GM11168 (cell line): ENCODE data around the gene OGFOD3.

ENCODE experiments used
- in situ Hi-C: fragments of 300-500 bp; cut with MboI; formaldehyde crosslinking; loops from one replicate; pipeline ENCODE4 v1.12.0; 2022; ENCODE audit warnings: low sequenced_read_pairs; ENCODE audit not compliant: unreplicated experiment

The OGFOD3 gene

DNA sequence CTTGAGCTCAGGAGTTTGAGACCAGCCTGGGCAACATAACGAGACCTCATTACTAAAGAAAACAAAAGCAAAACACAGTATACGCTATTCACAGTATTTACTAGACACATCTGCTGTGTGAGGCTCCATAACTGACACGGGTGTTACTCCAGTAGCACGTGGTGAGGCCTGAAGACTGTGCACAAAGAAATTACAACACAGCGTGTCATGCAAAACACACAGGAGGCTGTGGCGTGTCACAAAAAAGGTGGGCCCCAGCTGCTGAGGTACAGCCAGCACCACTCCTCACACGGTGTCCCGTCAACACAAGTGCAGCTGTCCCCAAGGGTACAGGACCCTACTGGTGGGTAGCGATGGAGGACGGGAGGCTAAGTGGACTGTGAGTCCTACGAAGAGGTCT is 29.5 kb upstream of the OGFOD3 start:
- in situ Hi-C loops = no loop called here

DNA sequence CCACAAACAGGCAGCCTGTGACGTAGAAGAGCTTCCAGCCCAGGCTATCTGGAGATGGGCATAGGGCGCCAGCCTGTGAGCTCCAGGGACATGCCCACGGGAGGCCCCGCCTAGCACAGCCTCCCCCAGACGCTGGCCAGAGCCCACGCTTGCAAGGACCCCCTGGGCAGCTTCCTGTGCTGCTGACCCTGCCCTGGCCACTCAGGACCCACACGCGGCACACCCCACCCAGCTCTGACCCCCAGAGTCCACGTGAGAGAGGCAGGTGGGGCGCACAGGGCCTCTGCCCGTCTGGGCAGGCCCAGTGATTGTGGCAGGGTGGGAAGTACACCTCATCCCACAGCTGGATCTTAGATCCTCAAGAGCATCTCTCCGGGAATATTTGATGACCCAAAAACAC is 28.3 kb upstream of the OGFOD3 start:
- in situ Hi-C loops = no loop called here

DNA sequence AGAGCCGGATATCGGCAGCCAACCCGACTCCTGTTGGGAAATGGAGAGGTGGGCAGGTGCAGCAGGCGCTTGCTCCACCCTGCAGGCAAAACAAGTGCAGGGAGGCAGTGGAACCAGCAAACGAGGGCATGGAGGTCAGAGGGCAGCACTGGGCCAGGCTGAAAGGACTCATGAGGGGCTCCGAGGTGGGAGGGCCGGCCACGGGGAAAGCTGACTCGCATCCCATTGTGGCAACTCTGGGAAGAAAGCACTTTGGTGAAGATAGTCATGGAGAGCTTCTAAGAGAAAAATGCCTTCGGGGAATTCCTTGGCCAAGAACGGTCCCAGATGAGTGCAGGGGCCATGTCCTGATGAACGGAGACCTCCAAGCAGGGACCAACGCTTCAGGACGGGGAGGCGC is 27.7 kb upstream of the OGFOD3 start:
- in situ Hi-C loops = no loop called here

DNA sequence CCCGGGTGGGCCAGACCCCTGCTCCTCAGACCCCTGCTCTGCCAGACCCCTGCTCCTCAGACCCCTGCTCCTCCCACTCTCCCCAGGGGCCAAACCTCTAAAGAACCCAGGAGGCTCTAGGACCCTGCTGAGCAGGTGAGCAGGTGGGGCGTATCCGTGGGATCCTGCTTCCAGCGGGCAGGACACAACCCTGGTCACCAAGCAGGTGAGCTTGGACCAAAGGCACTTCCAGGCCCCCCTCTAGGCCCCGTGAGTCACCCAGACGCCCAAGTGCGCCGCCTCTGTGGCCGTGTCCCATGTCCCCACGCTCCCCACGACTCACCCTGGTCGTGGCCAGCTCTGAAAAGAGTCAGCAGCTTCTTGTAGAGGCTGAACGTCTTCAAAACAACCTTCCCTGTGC is 27.2 kb upstream of the OGFOD3 start:
- in situ Hi-C loops = no loop called here

DNA sequence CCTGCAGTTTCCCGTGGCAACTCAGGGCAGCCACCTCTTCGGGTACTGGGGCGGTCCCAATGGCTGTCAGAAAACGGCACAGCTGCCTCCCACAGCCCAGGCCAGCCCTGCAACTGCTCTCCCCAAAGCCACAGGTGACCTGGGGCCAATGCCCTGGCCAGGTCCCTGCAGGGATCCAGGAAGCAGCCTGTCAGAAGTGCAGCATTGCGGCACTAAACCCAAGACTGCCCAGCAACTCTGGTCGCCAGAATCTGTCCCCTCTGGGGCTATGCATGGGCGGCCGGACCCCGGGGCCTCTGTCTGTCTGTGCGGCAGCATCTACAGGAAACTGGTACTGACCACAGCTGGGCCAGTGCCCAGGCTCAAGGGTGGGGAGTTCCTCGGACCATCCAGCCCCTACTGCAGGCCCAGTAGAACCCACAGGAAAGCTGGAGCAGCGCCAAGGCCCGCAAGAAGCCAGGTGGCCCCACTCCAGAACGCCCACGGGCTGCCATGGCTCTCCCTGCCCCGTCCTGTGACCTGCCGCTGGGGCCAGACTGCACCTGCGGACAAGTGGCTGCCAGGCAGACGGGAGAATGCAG is 26.6 kb upstream of the OGFOD3 start:
- in situ Hi-C loops = no loop called here

DNA sequence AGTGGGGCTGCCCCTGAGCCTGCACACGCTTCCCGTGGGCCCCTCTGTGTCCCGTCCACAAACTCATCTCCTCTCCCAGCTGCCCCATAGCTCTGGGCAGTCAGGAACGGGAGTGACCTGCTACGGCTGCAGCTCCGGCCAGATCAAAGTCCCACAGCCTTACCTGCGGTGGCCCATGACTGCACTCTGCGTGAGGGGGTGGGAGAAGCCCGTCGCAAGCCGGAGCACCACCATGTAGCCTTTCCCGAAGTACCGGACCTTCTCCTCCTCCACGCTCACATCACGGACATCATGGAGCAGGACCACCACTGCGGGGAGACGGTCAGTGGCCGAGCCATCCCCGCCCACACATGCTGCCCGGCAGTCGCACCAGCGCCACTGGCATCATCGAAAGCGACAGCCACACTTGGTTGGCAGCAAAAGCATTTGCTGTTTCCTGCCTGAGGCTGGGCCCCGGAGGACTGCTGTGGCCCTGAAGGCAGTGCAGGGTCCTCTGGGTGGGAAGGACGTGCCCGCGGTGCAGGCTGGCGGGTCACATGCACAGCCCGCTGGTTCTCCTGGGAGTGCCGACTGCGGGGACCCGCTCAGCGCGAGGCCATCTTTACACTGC is 26.0 kb upstream of the OGFOD3 start:
- in situ Hi-C loops = no loop called here

DNA sequence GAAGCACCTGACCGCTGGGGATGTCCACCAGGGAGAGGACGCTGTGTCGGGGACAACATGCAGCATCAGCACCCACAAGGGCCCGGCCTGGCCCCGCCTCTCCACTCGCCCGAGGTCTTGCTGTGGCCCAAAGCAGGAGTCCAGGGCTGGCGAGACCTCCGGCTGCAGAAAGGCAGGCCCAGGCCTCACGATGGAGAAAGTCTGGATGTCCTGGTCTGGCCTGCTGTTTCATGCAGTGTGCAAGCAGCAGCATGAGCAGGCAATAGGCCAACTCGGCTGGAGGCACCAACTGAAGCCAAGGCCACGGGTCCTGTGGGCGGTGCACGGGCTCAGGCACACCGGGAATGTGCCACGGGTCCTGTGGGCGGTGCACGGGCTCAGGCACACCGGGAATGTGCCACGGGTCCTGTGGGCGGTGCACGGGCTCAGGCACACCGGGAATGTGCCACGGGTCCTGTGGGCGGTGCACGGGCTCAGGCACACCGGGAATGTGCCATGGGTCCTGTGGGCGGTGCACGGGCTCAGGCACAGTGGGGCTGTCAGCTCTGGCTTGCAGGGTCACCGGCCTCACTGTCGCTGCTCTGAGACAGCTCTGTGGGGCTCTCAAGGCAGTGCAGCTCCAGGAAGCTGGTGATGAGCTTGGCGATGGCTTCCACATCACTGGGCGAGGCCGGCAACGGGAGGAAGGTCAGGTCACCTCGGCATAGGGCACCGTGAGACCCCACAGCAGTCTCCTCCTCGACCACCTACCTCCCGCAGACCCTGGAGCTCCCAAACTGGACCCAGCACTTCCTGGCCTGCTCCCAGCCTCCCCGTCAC is 25.3 kb upstream of the OGFOD3 start:
- in situ Hi-C loops = no loop called here

DNA sequence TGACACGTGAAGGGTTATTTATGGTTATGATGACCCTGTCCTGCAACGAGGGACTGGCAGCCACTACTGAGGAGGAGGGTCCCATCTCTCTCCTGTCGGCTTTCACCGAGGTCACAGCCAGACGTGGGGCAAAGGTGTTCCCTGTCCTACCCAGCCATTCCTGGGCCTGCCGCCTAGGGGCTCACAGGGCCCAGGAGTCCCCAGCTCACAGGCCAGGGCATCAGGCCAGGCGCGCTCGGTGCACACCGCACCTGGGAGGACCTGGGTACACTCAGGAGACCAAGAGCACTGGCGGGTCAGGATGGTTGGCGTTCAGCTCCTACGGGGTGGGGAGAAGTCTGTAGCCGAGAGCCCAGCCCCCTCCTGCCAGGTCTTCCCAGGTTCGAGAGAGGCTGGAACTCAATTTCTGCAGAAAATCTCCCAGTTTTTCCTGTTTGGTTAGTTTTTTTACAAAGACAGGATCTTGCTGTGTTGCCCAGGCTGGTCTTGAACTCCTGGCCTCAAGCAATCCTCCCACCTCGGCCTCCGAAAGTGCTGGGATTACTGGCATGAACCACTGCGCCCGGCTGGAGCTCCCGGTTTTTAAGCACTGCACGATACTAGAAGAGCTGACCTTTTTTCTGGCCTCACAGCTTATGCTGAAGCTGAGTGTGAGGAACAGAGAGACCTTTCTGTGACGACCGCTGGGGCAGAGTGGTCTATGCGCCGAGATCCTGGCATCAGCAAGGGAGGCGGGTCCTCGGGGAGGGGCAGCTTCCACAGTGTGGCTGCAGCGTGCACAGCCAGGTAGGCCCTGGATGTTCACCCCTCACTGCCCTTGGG is 24.5 kb upstream of the OGFOD3 start:
- in situ Hi-C loops = no loop called here

DNA sequence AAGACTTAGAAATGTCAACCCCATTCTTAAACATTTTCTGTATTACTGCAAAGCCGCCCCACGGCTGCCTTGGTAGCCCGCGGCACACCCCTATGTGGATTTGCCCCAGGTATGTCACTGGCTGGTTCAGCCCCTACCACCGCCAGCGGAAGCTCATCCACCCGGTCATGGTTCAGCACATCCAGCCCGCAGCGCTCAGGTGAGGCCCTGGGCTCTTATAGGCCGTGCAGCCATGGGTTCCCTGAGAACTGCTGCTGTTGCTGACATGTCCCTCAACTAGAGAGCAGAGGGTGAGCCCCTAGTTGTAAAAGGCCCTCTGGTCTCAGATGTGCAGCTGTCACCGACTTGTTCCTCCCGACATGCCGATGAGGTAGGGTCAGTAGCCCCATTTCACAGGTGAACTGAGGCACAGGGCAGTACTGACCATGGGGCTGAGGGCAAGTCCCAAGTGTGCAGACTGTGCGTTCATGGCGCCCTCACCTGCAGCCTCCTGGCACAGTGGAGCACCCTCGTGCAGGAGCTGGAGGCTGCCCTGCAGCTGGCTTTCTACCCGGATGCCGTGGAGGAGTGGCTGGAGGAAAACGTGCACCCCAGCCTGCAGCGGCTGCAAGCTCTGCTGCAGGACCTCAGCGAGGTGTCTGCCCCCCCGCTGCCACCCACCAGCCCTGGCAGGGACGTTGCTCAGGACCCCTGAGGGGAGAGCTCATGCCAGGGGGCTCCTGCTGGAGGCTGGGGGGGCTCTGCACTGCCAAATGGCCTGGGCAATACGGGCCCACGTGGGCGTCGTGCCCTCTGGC is 23.5 kb upstream of the OGFOD3 start:
- in situ Hi-C loops = no loop called here

DNA sequence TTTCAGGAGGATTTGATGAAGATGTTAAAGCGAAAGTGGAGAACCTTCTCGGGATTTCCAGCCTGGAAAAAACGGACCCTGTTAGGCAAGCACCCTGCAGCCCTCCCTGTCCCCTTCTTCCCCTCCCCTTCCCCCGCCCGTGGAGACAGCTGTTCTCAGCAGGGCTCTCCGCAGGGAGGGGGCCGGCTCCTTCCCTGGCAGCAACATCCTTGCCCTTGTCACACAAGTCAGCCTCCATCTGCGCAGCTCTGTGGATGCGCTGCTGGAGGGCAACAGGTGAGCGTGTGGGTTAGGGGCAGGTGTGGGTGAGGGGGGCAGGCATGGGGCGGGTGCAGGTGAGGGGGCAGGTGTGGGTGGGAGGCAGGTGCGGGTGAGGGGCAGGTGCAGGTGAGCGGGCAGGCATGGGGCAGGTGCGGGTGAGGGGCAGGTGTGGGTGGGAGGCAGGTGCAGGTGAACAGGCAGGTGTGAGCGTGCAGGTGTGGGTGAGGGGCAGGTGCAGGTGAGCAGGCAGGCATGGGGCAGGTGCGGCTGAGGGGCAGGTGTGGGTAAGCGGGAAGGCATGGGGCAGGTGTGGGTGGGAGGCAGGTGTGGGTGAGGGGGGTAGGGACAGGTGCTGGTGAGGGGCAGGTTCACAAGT is 22.7 kb upstream of the OGFOD3 start:
- in situ Hi-C loops = no loop called here

DNA sequence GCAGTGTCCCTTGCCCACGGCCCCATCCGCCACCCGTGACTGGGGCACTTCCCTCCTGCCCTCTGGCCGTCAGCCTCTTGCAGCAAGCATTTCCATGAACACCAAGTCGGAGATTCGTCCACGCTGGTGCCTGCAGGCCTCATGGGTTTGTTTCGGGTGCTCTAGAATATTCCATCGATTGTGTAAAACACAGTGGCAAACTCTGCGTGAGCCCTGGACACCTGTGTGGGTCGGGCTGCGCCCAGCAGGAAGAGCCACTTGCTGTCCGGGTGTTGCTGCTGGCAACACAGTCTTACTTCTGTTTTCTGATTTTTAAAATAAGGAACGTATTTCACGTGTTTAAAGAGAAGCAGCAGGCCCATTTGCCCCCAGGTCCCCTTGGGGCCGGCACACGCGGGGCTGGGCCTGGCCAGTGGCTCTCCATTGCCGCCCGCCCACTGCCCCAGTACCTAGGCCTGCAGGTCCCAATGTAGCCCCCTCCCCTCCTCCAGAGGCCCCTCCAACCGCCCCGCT is 22.1 kb upstream of the OGFOD3 start:
- in situ Hi-C loops = no loop called here

DNA sequence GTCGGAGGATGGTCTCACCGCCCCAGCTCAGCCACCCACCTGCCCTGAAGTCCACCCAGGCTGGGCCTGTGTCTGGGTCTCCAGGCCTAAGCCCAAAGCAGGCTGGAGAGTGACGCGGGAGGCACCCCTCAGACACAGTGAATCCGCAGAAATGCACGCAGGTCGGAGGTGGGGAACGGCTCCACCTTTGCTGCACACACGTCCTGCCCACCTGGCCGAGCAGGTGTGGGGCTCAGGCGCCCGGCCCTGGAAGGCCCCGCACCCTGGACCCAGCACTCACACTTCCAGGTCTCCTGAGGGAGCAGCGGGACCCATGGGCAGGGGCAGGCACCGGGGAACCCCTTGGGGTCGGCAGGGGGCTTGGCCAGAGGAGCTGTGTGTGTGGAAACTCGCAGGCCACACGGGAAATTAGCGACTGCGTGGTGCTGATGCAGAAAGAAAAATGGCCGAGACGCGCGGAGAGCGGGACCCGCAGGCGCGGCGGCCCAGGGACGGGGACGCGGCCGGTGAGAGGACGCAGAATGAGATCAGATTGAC is 21.5 kb upstream of the OGFOD3 start:
- in situ Hi-C loops = no loop called here

DNA sequence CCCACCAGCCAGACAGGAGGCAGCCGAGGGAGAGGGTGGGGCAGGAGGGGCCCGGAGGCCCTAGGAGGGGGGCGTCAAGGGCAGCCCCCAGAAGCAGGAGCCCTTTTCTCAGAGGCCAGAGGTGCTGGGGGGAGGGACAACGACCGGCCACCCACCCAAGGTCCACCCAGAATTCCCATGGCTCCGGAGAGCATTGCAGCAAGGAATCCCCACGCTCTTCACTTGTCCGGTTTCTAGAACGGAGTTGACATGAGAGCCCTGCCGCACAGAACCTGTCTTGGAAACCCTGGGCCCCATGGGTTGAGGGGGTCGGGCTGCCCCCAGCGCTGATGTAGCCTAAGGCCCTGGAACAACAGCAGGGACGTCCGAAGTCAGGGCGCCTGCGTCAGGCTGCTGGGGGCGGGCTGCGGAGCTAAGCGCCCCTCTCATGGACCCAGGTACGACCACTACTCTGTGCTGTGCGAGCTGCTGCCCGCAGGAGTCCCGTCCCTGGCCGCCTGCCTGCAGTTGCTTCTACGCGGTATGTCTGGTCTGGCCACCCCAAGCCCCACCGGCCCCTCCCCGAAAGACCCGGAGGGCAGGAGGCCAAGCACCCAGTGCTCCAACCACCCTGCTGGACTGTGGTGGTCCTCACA is 20.9 kb upstream of the OGFOD3 start:
- in situ Hi-C loops = no loop called here

DNA sequence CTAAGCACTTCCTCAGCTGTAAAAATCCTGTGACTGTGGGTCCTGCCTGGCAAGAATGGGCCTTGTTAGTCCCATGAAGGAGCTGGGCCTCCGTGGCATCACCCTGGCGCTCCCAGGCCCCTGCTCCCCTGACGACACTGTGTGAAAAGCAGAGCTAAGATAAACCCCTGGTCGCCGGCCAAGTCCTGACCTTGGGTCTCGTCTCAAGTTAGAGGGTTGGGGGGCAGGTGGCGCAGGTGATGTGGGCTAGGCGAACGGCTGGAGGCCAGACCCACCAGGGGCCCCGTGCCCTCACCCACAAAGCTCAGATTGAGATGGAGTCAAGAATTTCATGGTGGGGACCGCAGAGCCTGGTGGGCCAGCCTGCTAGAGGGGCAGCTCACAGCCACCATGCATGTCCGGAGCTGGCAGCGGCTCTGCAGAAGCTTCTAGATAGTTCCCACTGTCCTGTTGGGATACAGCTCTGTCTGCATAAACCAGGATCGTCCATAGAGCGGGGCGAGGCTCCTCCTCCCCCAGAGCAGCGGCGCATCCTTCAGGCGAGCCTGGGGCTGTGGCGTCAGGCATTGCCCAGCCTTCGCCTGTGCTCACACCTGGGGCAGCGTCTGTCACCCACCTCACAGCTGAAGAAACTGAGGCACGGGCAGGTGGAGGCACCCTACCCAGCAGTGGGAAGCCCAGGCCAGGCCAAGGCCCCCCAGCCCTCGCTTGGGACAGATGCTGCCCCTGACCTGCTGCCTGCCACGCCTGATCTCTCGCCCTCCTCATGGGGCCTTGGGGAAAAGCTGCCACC is 20.2 kb upstream of the OGFOD3 start:
- in situ Hi-C loops = no loop called here

DNA sequence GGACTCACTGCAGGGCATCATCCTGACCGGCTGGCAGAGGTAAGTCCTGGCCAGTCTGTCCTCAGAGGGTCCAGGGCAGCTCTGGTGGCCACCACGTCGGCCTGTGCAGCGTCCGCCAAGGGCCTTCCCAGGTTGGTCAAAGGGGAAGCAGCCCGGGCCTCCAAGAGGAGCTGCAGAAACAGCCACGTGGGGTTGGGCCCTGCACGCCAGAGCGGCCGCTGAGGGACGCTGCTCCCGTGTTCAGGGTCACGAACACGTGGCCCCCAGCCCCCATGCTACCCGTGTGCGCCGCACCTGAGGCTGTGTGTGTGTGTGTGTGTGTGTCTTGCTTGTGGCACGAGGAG is 18.9 kb upstream of the OGFOD3 start:
- in situ Hi-C loops = no loop called here

DNA sequence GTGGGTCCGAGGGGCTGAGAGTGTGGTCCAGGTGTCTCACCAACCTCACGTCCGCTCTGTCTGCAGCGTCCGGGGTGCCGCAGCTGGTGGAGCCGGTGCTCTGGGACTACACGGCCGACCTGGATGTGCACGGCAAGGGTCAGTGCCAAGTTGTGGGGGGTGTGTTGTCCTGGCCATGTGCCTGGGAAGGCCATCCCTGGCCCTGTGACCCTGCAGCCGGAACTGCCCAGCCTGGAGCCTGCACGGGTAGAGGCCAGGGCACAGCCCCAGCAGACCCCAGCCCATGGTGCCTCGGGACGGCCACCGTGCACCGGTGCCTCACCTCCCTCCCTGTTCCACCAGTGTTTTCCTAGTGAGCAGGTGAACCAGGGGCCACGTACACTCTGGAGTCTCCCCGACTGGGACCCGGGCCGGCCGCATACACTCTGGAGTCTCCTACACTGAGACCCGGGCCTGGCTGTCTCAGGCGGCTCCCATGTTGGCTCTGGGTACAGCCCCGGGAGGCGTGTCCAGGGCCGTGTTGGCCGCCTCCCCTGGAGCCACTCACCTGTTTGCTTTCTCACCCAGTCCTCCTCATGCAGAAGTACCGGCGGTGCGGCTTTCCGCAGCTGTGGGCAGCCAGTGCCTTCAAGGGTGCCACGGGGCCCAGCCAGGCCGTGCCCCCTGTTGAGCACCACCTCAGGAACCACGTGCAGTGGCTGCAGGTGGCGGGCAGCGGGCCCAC is 18.4 kb upstream of the OGFOD3 start:
- in situ Hi-C loops = no loop called here
